ENCODE results near the gene CLDN3. TPM values are rescaled to one million over a fixed set of nuclear protein-coding genes. Genes with fewer than 3 reads are reported as not detected.
A peak's percentile ranks its signal among the peaks of the same experiment; 100 is the strongest.

The CLDN3 gene
- total and polyA plus RNA-seq, 2 experiments from 2014 or later = not detected

DNA sequence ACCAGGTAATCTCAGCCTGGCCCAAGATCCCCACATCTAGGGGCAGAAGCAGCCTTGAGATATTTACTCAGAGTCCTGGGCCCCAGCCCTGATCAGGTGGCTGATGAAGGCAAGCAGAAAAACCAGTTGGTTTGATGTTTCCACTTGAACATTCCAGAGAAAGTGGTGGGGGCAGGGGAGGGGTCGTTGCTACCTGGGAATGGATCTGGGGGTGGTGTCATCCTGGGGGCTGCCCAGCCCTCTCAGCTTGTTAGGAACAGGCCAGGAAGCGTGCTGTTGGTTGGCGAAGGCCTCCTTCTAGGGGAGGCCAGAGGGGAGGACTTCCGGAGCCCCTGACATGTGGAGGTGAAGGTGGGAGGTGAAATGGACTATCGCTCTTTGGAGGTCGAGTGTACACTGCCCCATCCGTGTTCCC, 27.7 kb downstream of the CLDN3 start:
- Histone ChIP-seq H4K20me1 (ENCODE audit: insufficient read depth) (no peaks in the 10 kb centered on the region), H3K27me3 (replicated peaks; ENCODE audit: insufficient read depth) (no peaks in the 10 kb centered on the region), H3K9ac (no peak overlapping the region), H2AFZ (no peak overlapping the region), H3K4me1 (ENCODE audit: insufficient read depth) (no peaks in the 10 kb centered on the region), H3K9me2 (ENCODE audit: insufficient read depth) (no peaks in the 10 kb centered on the region), H3K36me3 (ENCODE audit: low read depth) (no peaks in the 10 kb centered on the region), H3F3A (ENCODE audit: insufficient read depth) (no peaks in the 10 kb centered on the region), H3K9me3 (ENCODE audit: low read depth) (no peaks in the 10 kb centered on the region), H3K79me2 (ENCODE audit: insufficient read depth) (no peaks in the 10 kb centered on the region), H3K4me3 (no peak overlapping the region), H3K4me2 (ENCODE audit: unreplicated experiment) (no peak overlapping the region), H3K27ac (no peak overlapping the region)
- TF ChIP-seq EZH2 (IDR thresholded peaks at IDR 0.05; ENCODE audit: insufficient read depth, poor library complexity, severe bottlenecking) = no peak
- TF ChIP-seq EZH2phosphoT487 (IDR thresholded peaks at IDR 0.05; ENCODE audit: insufficient read depth, low read depth) = no peak
- DNase-seq = no peak
- in situ Hi-C loops (cut with MboI) = no loop called here
- WGBS, 2 experiments (ENCODE audit: low coverage in 1 of 2, low lambda C conversion rate in 2 of 2, missing lambda C conversion rate in 2 of 2) = 66 to 73% methylated on average over 7 of the region's 7 CpGs

DNA sequence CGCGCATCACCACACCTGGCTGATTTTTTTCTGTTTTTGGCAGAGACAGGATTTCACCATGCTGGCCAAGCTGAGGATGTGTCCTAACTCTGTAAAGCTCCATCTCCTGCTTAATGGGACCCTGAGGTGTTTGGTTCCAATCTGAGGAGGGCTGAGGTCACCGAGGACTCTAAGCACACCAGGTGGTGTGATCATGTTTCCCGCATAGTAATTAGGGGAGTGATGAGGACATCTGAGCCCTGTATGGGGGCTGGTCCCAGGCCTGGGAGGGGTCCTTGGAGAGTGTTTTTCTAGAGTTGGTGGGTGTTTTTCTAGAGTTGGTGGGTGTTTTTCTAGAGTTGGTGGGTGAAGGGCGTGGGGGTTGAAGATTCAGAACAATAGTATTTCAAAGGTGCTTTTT, 28.5 kb downstream of the CLDN3 start:
- Histone ChIP-seq H2AFZ (no peak overlapping the region), H3K27ac (no peak overlapping the region), H3K4me2 (ENCODE audit: unreplicated experiment) (no peak overlapping the region), H3F3A (ENCODE audit: insufficient read depth) (no peaks in the 10 kb centered on the region), H4K20me1 (ENCODE audit: insufficient read depth) (no peaks in the 10 kb centered on the region), H3K36me3 (ENCODE audit: low read depth) (no peaks in the 10 kb centered on the region), H3K27me3 (replicated peaks; ENCODE audit: insufficient read depth) (no peaks in the 10 kb centered on the region), H3K9me3 (ENCODE audit: low read depth) (no peaks in the 10 kb centered on the region), H3K4me1 (ENCODE audit: insufficient read depth) (no peaks in the 10 kb centered on the region), H3K79me2 (ENCODE audit: insufficient read depth) (no peaks in the 10 kb centered on the region), H3K9ac (no peak overlapping the region), H3K9me2 (ENCODE audit: insufficient read depth) (no peaks in the 10 kb centered on the region), H3K4me3 (no peak overlapping the region)
- DNase-seq = no peak
- no peak for TF ChIP-seq EZH2phosphoT487 (IDR thresholded peaks at IDR 0.05; ENCODE audit: insufficient read depth, low read depth)
- TF ChIP-seq EZH2 (IDR thresholded peaks at IDR 0.05; ENCODE audit: insufficient read depth, poor library complexity, severe bottlenecking) = no peak
- in situ Hi-C loops (cut with MboI) = no loop called here
- WGBS, 2 experiments (ENCODE audit: low coverage in 1 of 2, low lambda C conversion rate in 2 of 2, missing lambda C conversion rate in 2 of 2) = 90 to 96% methylated on average over 5 of the region's 5 CpGs

DNA sequence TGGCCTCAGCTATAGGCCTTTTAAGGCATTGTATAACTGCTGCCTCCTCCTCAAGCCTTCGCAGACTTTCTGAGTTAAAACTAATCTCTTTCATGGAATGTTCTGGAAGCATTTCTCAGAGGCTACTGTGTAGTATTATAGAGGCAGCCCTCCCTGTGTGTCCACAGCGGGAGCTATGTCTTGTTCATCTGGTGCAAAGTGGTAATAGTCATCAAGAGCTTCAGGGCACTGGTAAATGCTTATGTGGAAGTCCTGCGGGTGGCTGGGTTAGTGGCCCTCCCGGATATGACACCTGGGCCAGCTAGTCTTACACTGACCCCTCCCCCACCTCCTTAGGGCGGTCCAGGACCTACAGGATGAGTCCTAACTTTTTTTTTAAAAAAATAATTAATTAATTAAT, 29.3 kb downstream of the CLDN3 start:
- no peak overlapping the region for H3K27ac ChIP-seq
- TF ChIP-seq EZH2phosphoT487 (IDR thresholded peaks at IDR 0.05; ENCODE audit: insufficient read depth, low read depth) (no peak), EZH2 (IDR thresholded peaks at IDR 0.05; ENCODE audit: insufficient read depth, poor library complexity, severe bottlenecking) (no peak)
- no peaks in the 10 kb centered on the region for H3K4me1 ChIP-seq (ENCODE audit: insufficient read depth)
- H3K27me3 ChIP-seq (replicated peaks; ENCODE audit: insufficient read depth) = no peaks in the 10 kb centered on the region
- no peak overlapping the region for H3K4me3 ChIP-seq
- in situ Hi-C loops (cut with MboI) = no loop called here
- no peaks in the 10 kb centered on the region for H3K9me3 ChIP-seq (ENCODE audit: low read depth)
- H3K9ac ChIP-seq = no peak overlapping the region
- no peaks in the 10 kb centered on the region for H3K79me2 ChIP-seq (ENCODE audit: insufficient read depth)
- DNase-seq = peak; percentile 35
- no peak overlapping the region for H2AFZ ChIP-seq
- no peaks in the 10 kb centered on the region for H3F3A ChIP-seq (ENCODE audit: insufficient read depth)
- H3K4me2 ChIP-seq (ENCODE audit: unreplicated experiment) = no peak overlapping the region
- no peaks in the 10 kb centered on the region for H3K36me3 ChIP-seq (ENCODE audit: low read depth)
- no peaks in the 10 kb centered on the region for H4K20me1 ChIP-seq (ENCODE audit: insufficient read depth)
- 37 to 41% methylated on average over 5 of the region's 5 CpGs for WGBS, 2 experiments (ENCODE audit: low coverage in 1 of 2, low lambda C conversion rate in 2 of 2, missing lambda C conversion rate in 2 of 2)
- H3K9me2 ChIP-seq (ENCODE audit: insufficient read depth) = no peaks in the 10 kb centered on the region

DNA sequence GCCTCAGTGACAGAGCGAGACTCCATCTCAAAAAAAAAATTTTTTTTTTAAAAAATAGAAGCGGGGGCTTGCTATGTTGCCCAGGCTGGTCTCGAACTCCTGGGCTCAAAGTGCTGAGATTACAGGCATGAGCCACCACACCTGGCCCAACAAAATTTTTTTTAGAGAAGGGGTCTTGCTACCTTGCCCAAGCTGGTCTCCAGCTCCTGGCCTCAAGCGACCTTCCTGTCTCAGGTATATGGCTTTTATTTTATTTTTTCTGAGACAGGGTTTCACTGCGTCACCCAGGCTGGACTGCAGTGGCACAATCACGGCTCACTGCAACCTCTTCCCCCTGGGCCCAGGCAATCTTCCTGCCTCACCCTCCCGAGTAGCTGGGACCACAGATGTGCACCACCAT, 29.9 kb downstream of the CLDN3 start:
- H3F3A ChIP-seq (ENCODE audit: insufficient read depth) = no peaks in the 10 kb centered on the region
- no peak overlapping the region for H3K4me3 ChIP-seq
- no peak for TF ChIP-seq EZH2phosphoT487 (IDR thresholded peaks at IDR 0.05; ENCODE audit: insufficient read depth, low read depth)
- no peak for TF ChIP-seq EZH2 (IDR thresholded peaks at IDR 0.05; ENCODE audit: insufficient read depth, poor library complexity, severe bottlenecking)
- no peaks in the 10 kb centered on the region for H3K9me2 ChIP-seq (ENCODE audit: insufficient read depth)
- H3K4me1 ChIP-seq (ENCODE audit: insufficient read depth) = no peaks in the 10 kb centered on the region
- H3K27ac ChIP-seq = no peak overlapping the region
- H3K36me3 ChIP-seq (ENCODE audit: low read depth) = no peaks in the 10 kb centered on the region
- WGBS, 2 experiments (ENCODE audit: low coverage in 1 of 2, low lambda C conversion rate in 2 of 2, missing lambda C conversion rate in 2 of 2) = 88 to 96% methylated on average over 7 of the region's 7 CpGs
- in situ Hi-C loops (cut with MboI) = no loop called here
- no peak overlapping the region for H2AFZ ChIP-seq
- DNase-seq = no peak
- H4K20me1 ChIP-seq (ENCODE audit: insufficient read depth) = no peaks in the 10 kb centered on the region
- H3K27me3 ChIP-seq (replicated peaks; ENCODE audit: insufficient read depth) = no peaks in the 10 kb centered on the region
- no peaks in the 10 kb centered on the region for H3K9me3 ChIP-seq (ENCODE audit: low read depth)
- no peak overlapping the region for H3K4me2 ChIP-seq (ENCODE audit: unreplicated experiment)
- no peaks in the 10 kb centered on the region for H3K79me2 ChIP-seq (ENCODE audit: insufficient read depth)
- no peak overlapping the region for H3K9ac ChIP-seq

DNA sequence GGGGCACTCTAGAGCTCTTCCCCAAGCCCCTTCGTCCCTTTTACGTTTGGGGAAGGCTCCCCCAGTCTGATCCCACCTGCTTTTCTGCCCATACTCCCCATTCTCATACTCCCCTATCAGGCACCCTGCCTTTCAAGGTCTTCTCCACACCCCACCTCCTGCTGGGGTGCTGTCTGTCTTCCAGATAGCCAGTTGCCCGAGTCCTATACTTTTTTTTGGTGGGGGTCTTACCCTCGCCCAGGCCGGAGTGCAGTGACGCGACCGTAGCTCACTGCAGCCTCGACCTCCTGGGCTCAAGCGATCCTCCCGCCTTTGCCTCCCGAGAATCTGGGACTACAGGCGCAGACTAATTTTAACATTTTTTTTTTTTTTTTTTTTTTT, 30.7 kb downstream of the CLDN3 start:
- Histone ChIP-seq H3K79me2 (ENCODE audit: insufficient read depth) (no peaks in the 10 kb centered on the region), H3K4me3 (peak overlapping the region; percentile 90), H3F3A (ENCODE audit: insufficient read depth) (no peaks in the 10 kb centered on the region), H3K27me3 (replicated peaks; ENCODE audit: insufficient read depth) (no peaks in the 10 kb centered on the region), H3K9ac (peak overlapping the region; percentile 78), H3K9me3 (ENCODE audit: low read depth) (no peaks in the 10 kb centered on the region), H3K27ac (no peak overlapping the region), H3K4me1 (ENCODE audit: insufficient read depth) (no peaks in the 10 kb centered on the region), H3K36me3 (ENCODE audit: low read depth) (no peaks in the 10 kb centered on the region), H2AFZ (peak overlapping the region; percentile 96), H3K9me2 (ENCODE audit: insufficient read depth) (no peaks in the 10 kb centered on the region), H4K20me1 (ENCODE audit: insufficient read depth) (no peaks in the 10 kb centered on the region), H3K4me2 (ENCODE audit: unreplicated experiment) (peak overlapping the region; percentile 67)
- TF ChIP-seq EZH2 (IDR thresholded peaks at IDR 0.05; ENCODE audit: insufficient read depth, poor library complexity, severe bottlenecking) = no peak
- no peak for TF ChIP-seq EZH2phosphoT487 (IDR thresholded peaks at IDR 0.05; ENCODE audit: insufficient read depth, low read depth)
- no peak for DNase-seq
- WGBS, 2 experiments (ENCODE audit: low coverage in 1 of 2, low lambda C conversion rate in 2 of 2, missing lambda C conversion rate in 2 of 2) = 45 to 48% methylated on average over 13 of the region's 13 CpGs
- in situ Hi-C loops (cut with MboI) = no loop called here
